Measurements from ENCODE around the gene SLC18A3. TPM values are rescaled to one million over a fixed set of nuclear protein-coding genes. Genes with fewer than 3 reads are reported as not detected.

SLC18A3 gene
- total RNA-seq, 1 experiment from 2014 or later: not detected

- POLR2A ChIA-PET (ENCODE audit: unreplicated experiment): no interaction called here
- Histone ChIP-seq H3K27me3 (ENCODE audit: low read length) (peaks cover 100% of the 10 kb centered on the region), H2AFZ (ENCODE audit: low read length) (no peak overlapping the region), H3K4me3 (ENCODE audit: low read length) (no peak overlapping the region), H4K20me1 (ENCODE audit: low read length) (no peaks in the 10 kb centered on the region), H3K9me3 (ENCODE audit: low read length) (no peaks in the 10 kb centered on the region), H3K36me3 (ENCODE audit: low read depth, low read length) (no peaks in the 10 kb centered on the region), H3F3A (ENCODE audit: low read length, unreplicated experiment) (no peaks in the 10 kb centered on the region), H3K9ac (ENCODE audit: low read length) (no peak overlapping the region), H3K9me2 (replicated peaks; ENCODE audit: low read length) (no peaks in the 10 kb centered on the region), H3K79me2 (ENCODE audit: low read length) (no peaks in the 10 kb centered on the region), H3K4me1 (ENCODE audit: insufficient read depth, low read length) (no peaks in the 10 kb centered on the region), H3K4me2 (ENCODE audit: low read length) (no peak overlapping the region), H3K27ac (ENCODE audit: low read length) (no peak overlapping the region)
- no TSS peak for BruUV-seq (replicated peaks)
- intact Hi-C loops (cut with micrococcal nuclease): no loop called here
- CTCF ChIA-PET: no interaction called here
- DNase-seq: no peak
- ATAC-seq: no peak
- TF ChIP-seq EZH2phosphoT487 (IDR thresholded peaks at IDR 0.05; ENCODE audit: borderline replicate concordance, low read length): no peak
- TF ChIP-seq CTCF (conservative IDR thresholded peaks at IDR 0.05; ENCODE audit: low read depth, low read length): no peak
- TF ChIP-seq EZH2 (IDR thresholded peaks at IDR 0.05; ENCODE audit: low read length, unreplicated experiment): no peak
These were observed 5.6 kb downstream of the SLC18A3 start for GRCh38 chr10:49615721-49616120.

GRCh38 chr10:49616421-49617101 lies 6.5 kb downstream of the SLC18A3 start:
- Histone ChIP-seq H4K20me1 (ENCODE audit: low read length) (no peaks in the 10 kb centered on the region), H3K79me2 (ENCODE audit: low read length) (no peaks in the 10 kb centered on the region), H3F3A (ENCODE audit: low read length, unreplicated experiment) (no peaks in the 10 kb centered on the region), H3K9me2 (replicated peaks; ENCODE audit: low read length) (no peaks in the 10 kb centered on the region), H3K4me2 (ENCODE audit: low read length) (no peak overlapping the region), H3K9ac (ENCODE audit: low read length) (no peak overlapping the region), H3K27me3 (ENCODE audit: low read length) (peaks cover 100% of the 10 kb centered on the region), H3K9me3 (ENCODE audit: low read length) (no peaks in the 10 kb centered on the region), H3K27ac (ENCODE audit: low read length) (no peak overlapping the region), H3K4me1 (ENCODE audit: insufficient read depth, low read length) (no peaks in the 10 kb centered on the region), H3K4me3 (ENCODE audit: low read length) (no peak overlapping the region), H3K36me3 (ENCODE audit: low read depth, low read length) (no peaks in the 10 kb centered on the region), H2AFZ (ENCODE audit: low read length) (no peak overlapping the region)
- intact Hi-C loops (cut with micrococcal nuclease): no loop called here
- no peak for DNase-seq
- BruUV-seq (replicated peaks): no TSS peak
- POLR2A ChIA-PET (ENCODE audit: unreplicated experiment): interaction anchor here (0.7 kb wide), 1 partner anchor 215 kb away, joined by 6 read pairs; no protein-coding TSS in a partner anchor
- ATAC-seq: no peak
- no peak for TF ChIP-seq EZH2 (IDR thresholded peaks at IDR 0.05; ENCODE audit: low read length, unreplicated experiment)
- no peak for TF ChIP-seq CTCF (conservative IDR thresholded peaks at IDR 0.05; ENCODE audit: low read depth, low read length)
- TF ChIP-seq EZH2phosphoT487 (IDR thresholded peaks at IDR 0.05; ENCODE audit: borderline replicate concordance, low read length): no peak
- CTCF ChIA-PET: no interaction called here

All from PC-3 (cell line).